Naive B cell (primary cell): ENCODE data around the gene RNU4-1. TPM values are rescaled to one million over a fixed set of nuclear protein-coding genes. Genes with fewer than 3 reads are reported as not detected.
"Not testable (repeated sequence)": the region's sequence is repeated elsewhere in the genome, so short reads cannot be mapped to it uniquely, and the experiment has no call there.

ENCODE experiments used
- ATAC-seq, 2 donors: fragments of 150-1000 bp; cut with Tn5 transposase; 2 replicates each; pipeline ENCODE4 v1.10.0; 2021; ENCODE audit warnings: low read depth in 2 of 2, mild to moderate bottlenecking in 2 of 2, moderate library complexity in 2 of 2
- DNase-seq: peaks from one replicate; pipeline ENCODE4 v3.0.0; 2022
- H3K27ac Mint-ChIP-seq, 6 donors: one replicate each; pipeline ENCODE4 v1.8.0; 2020 to 2022; ENCODE audit warnings: mild to moderate bottlenecking in 6 of 6, mixed read lengths in 6 of 6, moderate library complexity in 5 of 6, inconsistent platforms in 2 of 6
- H3K27me3 Mint-ChIP-seq, 3 donors: one replicate each; pipeline ENCODE4 v1.8.0; 2021 to 2022; ENCODE audit warnings: mixed read lengths in 3 of 3, mild to moderate bottlenecking in 1 of 3
- H3K36me3 Mint-ChIP-seq, 2 donors: one replicate each; pipeline ENCODE4 v1.8.0; 2020 to 2022; ENCODE audit warnings: mixed read lengths in 2 of 2, inconsistent platforms in 1 of 2, mild to moderate bottlenecking in 1 of 2
- H3K4me1 Mint-ChIP-seq, 3 donors: one replicate each; pipeline ENCODE4 v1.8.0; 2020 to 2022; ENCODE audit warnings: mixed read lengths in 3 of 3, inconsistent platforms in 1 of 3, mild to moderate bottlenecking in 1 of 3, moderate library complexity in 1 of 3
- H3K4me3 Mint-ChIP-seq, 8 donors: one replicate each; pipeline ENCODE4 v1.8.0; 2020 to 2022; ENCODE audit warnings: mild to moderate bottlenecking in 8 of 8, mixed read lengths in 8 of 8, moderate library complexity in 8 of 8, inconsistent platforms in 2 of 8
- H3K9me3 Mint-ChIP-seq, 7 donors: one replicate each; pipeline ENCODE4 v1.8.0; 2020 to 2022; ENCODE audit warnings: mixed read lengths in 7 of 7, mild to moderate bottlenecking in 5 of 7, inconsistent platforms in 2 of 7, moderate library complexity in 1 of 7
- polyA plus RNA-seq, 6 donors: library from polyadenylated mRNA; unstranded; fragments of 300-500 nt; fragmentation: Illumina TruSeq; gene quantifications; one replicate each; pipeline ENCODE4 v1.2.3, GENCODE V29; 2021; ENCODE audit warnings: low read depth in 6 of 6

Gene RNU4-1
- not detected for polyA plus RNA-seq

DNA sequence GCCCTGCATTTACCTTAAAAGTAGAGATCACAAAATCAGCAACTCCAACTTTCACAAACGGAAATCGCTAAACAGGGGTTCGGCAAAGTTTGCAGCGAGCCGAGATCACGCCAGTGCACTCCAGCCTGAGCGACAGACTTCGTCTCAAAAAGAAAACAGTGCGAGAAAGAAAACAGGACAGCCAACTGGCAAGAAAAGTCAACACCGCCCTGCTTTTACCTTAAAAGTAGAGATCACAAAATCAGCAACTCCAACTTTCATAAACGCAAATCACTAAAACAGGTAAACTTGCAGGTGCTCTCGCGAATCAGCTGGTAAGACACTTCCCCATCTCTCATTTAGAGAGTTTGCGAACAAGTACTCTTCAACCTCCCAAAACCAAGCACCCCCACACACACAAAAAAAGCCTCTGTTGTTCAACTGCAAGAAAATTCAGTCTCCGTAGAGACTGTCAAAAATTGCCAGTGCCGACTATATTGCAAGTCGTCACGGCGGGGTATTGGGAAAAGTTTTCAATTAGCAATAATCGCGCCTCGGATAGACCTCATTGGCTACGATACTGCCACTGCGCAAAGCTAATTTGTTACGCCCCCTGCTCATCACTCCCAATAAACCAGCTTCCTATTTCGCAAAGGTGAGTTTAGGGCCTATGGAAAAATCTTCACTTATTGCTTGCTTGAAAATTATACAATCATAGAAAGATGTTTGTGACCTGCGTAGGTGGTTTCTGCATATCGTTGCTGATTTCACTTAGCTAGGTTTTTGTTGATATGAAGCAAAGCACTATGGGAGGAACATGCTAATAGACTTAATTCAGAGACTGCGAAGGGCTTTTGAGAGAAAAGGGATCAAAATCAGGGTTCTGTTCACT, at the start of gene RNU4-1:
Gene RNU4-1 (minus strand): TSS at position 577 of the 871 bp plus-strand sequence.
- H3K9me3 Mint-ChIP-seq = no peaks in the 10 kb centered on the region
- peaks cover 0 to 5% (median 4%) of the 10 kb centered on the region in 3 donors for H3K4me1 Mint-ChIP-seq
- DNase-seq (peak; percentile 92), ATAC-seq (peak; percentile 54 to 60)
- no peaks in the 10 kb centered on the region for H3K27me3 Mint-ChIP-seq
- no peak within 1 kb of the TSS for H3K4me3 Mint-ChIP-seq
- peak within 1 kb of the TSS in 1 of 6 donors; percentile 36 for H3K27ac Mint-ChIP-seq
- no peaks in the 10 kb centered on the region for H3K36me3 Mint-ChIP-seq

DNA sequence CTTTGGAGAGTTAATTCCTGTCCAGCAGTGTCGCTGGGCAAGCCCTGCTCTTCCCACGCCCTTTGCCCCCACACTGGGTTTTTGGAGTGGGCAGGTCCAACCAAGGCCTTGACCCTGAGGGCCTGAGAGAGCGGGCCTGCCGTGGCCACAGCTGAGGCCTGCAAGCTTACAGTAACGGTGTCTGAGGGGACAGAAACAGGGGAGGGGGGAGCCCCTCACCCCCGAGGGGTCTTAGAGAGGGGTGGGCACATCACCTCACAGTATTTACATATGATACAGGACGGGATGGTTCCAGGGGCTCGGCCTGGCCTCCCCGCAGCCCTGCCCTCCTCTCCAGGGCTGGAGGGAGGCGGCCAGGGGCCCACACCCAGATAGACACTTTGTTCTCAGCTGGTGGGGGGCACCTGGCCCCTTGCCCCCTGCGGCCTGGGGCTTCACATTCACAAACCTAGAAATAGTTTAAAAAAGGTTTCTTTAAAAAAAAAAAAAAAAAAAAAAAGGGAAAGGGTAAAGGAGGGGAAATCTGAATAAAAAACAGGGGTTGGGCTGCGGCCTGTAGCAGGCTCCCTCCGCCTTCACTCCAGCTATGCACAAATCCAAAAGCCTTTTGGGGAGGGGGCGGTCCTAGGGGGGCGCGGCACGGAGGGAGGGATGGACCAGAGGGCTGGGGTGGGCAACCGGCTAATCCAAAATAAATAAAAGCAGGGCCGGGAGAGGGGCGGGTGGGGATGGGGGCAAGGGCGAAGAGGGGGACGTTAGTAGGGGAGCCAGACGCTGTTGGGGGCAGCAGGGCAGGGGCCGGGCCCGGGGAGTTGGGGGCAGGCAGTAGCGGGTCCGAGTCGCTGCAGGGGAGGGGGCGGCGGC, 49.4 kb upstream of the RNU4-1 start:
- H3K4me1 Mint-ChIP-seq = no peaks in the 10 kb centered on the region
- DNase-seq (no peak), ATAC-seq (no peak)
- peaks cover 4 to 40% (median 23%) of the 10 kb centered on the region in 3 donors for H3K27me3 Mint-ChIP-seq
- no peak overlapping the region for H3K27ac Mint-ChIP-seq
- H3K36me3 Mint-ChIP-seq = peaks cover 5 to 11% of the 10 kb centered on the region in 2 donors
- H3K4me3 Mint-ChIP-seq = no peak overlapping the region
- peaks cover 9 to 19% (median 14%) of the 10 kb centered on the region in 7 donors for H3K9me3 Mint-ChIP-seq

DNA sequence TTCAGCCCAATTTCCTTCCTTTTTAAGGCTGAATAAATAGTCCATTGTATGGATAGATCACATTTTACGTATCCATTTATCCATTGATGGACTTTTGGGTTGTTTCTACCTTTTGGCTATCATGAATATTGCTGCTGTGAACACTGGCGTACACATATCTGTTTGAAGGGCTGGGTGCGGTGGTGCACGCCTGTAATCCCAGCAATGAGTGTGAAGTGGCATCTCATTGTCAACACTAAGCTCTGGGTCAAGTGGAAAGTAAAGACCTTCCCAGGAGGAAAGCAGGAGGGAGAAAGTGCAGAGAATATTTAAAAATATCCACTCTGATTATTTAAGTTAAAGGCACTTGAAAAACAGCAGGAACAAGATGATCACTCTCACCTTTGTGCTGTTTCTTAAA, 46.2 kb upstream of the RNU4-1 start:
- Mint-ChIP-seq H3K4me3 (no peak overlapping the region), H3K27me3 (peaks cover 8 to 26% (median 8%) of the 10 kb centered on the region in 3 donors), H3K9me3 (peaks cover 9 to 40% (median 33%) of the 10 kb centered on the region in 7 donors), H3K27ac (peak overlapping the region in 1 of 6 donors; percentile 21), H3K4me1 (peaks cover 0 to 10% (median 0%) of the 10 kb centered on the region in 3 donors), H3K36me3 (peaks cover 5 to 14% of the 10 kb centered on the region in 2 donors)
- ATAC-seq (no peak), DNase-seq (no peak)

DNA sequence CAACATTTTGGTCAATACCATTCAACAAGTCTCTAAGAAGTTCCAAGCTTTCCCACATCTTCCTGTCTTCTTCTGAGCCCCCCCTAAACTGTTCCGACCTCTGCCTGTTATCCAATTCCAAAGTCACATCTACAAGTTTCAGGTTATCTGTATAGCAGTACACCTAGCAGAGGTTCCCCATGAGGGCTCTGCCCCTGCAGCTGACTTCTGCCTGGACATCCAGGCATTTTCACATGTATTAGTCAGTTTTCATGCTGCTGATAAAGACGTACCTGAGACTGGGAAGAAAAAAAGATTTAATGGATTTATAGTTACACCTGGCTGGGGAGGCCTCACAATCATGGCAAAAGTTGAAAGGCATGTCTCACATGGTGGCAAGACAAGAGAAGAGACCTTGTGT, 44.7 kb upstream of the RNU4-1 start:
- Mint-ChIP-seq H3K9me3 (peaks cover 9 to 40% (median 33%) of the 10 kb centered on the region in 7 donors), H3K36me3 (peaks cover 5 to 14% of the 10 kb centered on the region in 2 donors), H3K27ac (no peak overlapping the region), H3K4me1 (peaks cover 0 to 10% (median 0%) of the 10 kb centered on the region in 3 donors), H3K27me3 (peaks cover 8 to 12% (median 8%) of the 10 kb centered on the region in 3 donors), H3K4me3 (peak overlapping the region in 1 of 8 donors; percentile 0)
- no peak for DNase-seq
- ATAC-seq = no peak

DNA sequence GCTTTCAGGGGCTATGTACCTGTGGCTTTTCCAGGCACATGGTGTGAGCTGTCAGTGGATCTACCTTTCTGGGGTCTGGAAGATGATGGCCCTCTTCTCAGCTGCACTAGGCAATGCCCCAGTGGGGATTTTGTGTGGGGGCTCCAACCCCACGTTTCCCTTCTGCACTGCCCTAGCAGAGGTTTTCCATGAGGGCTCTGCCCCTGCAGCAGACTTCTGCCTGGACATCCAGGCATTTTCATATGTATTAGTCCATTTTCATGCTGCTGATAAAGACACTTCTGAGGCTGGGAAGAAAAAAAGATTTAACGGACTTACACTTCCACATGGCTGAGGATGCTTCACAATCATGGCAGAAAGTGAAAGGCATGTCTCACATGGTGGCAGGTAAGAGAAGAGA, 43.4 kb upstream of the RNU4-1 start:
- Mint-ChIP-seq H3K9me3 (peaks cover 9 to 40% (median 33%) of the 10 kb centered on the region in 7 donors), H3K36me3 (peaks cover 5 to 14% of the 10 kb centered on the region in 2 donors), H3K27me3 (peaks cover 2 to 25% (median 8%) of the 10 kb centered on the region in 3 donors), H3K4me1 (peaks cover 0 to 10% (median 0%) of the 10 kb centered on the region in 3 donors)
- not testable (repeated sequence) for H3K4me3 Mint-ChIP-seq, DNase-seq, ATAC-seq, H3K27ac Mint-ChIP-seq

DNA sequence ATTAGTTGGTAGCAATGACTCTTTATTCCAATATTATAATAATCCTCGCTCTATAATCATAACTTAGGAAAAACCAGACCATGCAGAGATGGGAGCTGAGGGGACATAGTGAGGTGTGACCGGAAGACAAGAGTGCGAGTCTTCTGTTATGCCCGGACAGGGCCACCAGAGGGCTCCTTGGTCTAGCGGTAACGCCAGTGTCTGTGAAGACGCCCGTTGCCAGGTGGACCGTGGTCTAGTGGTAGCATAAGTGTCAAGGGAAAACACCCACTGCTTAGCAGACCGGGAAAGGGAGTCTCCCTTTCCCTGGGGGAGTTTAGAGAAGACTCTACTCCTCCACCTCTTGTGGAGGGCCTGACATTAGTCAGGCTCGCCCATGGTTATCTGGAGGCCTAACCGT, 42.4 kb upstream of the RNU4-1 start:
- ATAC-seq = peak; percentile 48 to 54
- Mint-ChIP-seq H3K36me3 (peaks cover 5 to 14% of the 10 kb centered on the region in 2 donors), H3K9me3 (peaks cover 9 to 40% (median 33%) of the 10 kb centered on the region in 7 donors), H3K27me3 (peaks cover 0 to 31% (median 8%) of the 10 kb centered on the region in 3 donors), H3K4me3 (peak overlapping the region in 1 of 8 donors; percentile 35), H3K27ac (peak overlapping the region in 1 of 6 donors; percentile 92), H3K4me1 (peaks cover 0 to 10% (median 0%) of the 10 kb centered on the region in 3 donors)
- peak; percentile 22 for DNase-seq

DNA sequence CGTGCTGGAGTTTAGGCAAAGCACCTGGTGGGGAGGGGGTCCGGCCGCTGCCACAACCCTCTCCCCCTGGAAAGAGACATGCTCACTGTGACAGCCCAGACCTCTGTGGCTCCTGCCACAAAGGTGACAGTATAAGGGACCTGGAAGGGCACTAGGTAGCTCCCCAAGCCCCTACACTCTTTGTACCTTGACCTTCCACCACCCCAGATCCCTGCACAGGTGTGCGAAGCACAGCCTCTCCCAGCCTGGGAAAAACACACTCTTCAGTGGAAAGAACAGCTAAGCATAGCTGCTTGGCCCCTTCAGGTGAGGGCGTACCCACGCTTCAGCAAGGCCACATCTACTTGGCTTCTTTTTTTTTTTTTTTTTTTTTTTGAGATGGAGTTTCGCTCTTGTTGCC, 39.5 kb upstream of the RNU4-1 start:
- H3K36me3 Mint-ChIP-seq = peaks cover 1 to 4% of the 10 kb centered on the region in 2 donors
- no peak for DNase-seq
- ATAC-seq = no peak
- peaks cover 0 to 36% (median 5%) of the 10 kb centered on the region in 3 donors for H3K27me3 Mint-ChIP-seq
- no peak overlapping the region for H3K27ac Mint-ChIP-seq
- H3K9me3 Mint-ChIP-seq = peaks cover 2 to 26% (median 17%) of the 10 kb centered on the region in 7 donors
- H3K4me3 Mint-ChIP-seq = no peak overlapping the region
- peaks cover 0 to 10% (median 0%) of the 10 kb centered on the region in 3 donors for H3K4me1 Mint-ChIP-seq

DNA sequence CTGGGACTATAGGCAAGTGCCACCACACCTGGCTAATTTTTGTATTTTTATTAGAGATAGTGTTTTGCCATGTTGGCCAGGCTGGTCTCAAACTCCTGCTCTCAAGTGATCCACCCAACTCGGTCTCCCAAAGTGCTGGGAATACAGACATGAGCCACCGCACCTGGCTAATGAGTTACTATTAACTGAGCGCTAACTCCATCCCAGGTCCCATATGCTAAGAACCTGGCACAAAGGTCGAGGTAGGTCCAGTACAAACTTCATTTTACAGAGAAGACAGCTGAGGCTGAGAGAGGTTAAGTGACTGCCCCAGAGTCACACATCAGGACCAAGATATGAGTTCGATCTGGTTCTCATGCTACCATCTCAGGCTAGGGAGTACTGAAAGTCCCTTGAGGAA, 39.0 kb upstream of the RNU4-1 start:
- H3K27me3 Mint-ChIP-seq = peaks cover 0 to 37% (median 5%) of the 10 kb centered on the region in 3 donors
- no peak for ATAC-seq
- H3K36me3 Mint-ChIP-seq = no peaks in the 10 kb centered on the region
- H3K4me1 Mint-ChIP-seq = peaks cover 0 to 10% (median 0%) of the 10 kb centered on the region in 3 donors
- no peak for DNase-seq
- H3K4me3 Mint-ChIP-seq = no peak overlapping the region
- H3K9me3 Mint-ChIP-seq = peaks cover 0 to 22% (median 12%) of the 10 kb centered on the region in 7 donors
- H3K27ac Mint-ChIP-seq = no peak overlapping the region

DNA sequence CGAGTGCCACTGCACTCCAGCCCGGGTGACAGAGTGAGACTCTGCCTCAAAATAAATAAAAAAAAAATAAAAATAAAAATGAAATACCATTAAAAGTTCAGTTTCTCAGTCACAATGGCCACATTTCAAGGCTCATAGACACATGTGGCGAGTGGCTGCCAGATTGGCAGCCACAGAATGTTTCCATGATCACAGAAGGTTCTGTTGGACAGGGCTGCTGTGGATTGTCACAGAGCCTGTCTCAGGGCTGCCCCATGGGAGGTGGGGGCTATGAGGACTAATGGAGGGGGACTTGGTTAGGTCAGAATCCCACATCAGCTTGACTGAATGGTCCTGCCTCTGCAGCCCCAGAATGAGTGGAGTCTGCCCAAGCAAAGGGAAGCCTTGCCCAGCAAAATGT, 38.4 kb upstream of the RNU4-1 start:
- Mint-ChIP-seq H3K4me3 (no peak overlapping the region), H3K4me1 (peaks cover 0 to 11% (median 0%) of the 10 kb centered on the region in 3 donors), H3K27me3 (peaks cover 0 to 37% (median 5%) of the 10 kb centered on the region in 3 donors), H3K36me3 (no peaks in the 10 kb centered on the region), H3K9me3 (peaks cover 0 to 15% (median 8%) of the 10 kb centered on the region in 7 donors), H3K27ac (no peak overlapping the region)
- ATAC-seq (no peak), DNase-seq (no peak)

DNA sequence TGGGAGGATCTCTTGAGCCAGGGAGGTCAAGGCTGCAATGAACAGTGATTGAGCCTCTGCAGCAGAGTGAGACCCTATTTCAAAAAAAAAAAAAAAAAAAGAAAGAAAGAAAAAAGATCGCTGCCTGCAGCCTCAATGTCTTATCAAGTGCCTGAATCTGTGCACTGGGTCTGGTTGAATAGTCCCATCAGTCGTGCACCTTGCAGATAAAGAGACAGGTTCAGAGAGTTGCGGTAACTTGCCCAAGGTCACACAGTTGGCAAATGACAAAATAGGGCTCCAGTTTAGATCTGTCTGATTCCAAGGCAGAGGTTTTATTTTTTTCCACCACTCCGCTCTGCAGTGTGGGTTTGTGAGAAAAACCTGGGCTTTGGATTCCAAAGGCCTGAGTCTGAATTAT, 35.2 kb upstream of the RNU4-1 start:
- Mint-ChIP-seq H3K4me3 (peak overlapping the region in 1 of 8 donors; percentile 29), H3K27ac (no peak overlapping the region)
- no peak for ATAC-seq

DNA sequence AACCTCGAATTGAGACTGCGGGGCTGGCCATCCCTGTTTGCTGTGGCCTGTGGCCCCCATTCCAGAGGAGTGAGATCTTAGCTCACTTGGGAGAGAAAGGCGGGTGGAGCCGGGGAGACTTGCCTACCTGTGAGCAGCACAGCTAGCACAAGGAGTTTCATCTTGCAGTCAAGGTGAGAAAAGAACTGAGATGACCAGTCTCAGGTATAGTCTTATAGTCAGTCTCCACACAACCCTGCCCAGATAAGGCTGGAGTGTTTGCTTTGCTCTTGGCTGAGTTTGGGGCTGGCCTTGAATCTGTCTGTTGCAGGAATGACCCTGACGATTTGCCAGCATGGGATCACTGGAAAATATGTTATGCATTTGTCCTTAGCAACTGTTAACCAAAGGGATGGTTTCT, 34.6 kb upstream of the RNU4-1 start, which contains the start of gene PLA2G1B:
Gene PLA2G1B (minus strand): TSS at position 187 of the 400 bp plus-strand sequence. CDS start 26 bp downstream, at position 161.
- Mint-ChIP-seq H3K27ac (peak within 1 kb of the TSS in 1 of 6 donors; percentile 12), H3K4me1 (peaks cover 0 to 10% (median 7%) of the 10 kb centered on the region in 3 donors), H3K4me3 (peak within 1 kb of the TSS in 2 of 8 donors; percentile 29 to 44), H3K9me3 (no peaks in the 10 kb centered on the region), H3K36me3 (no peaks in the 10 kb centered on the region), H3K27me3 (peaks cover 0 to 40% (median 0%) of the 10 kb centered on the region in 3 donors)
- ATAC-seq = no peak
- no peak for DNase-seq

More for the DNA sequence above, 35.2 kb upstream of the RNU4-1 start:
- no peak for DNase-seq
- Mint-ChIP-seq H3K27me3 (peaks cover 0 to 40% (median 0%) of the 10 kb centered on the region in 3 donors), H3K36me3 (no peaks in the 10 kb centered on the region), H3K9me3 (no peaks in the 10 kb centered on the region), H3K4me1 (peaks cover 0 to 10% (median 7%) of the 10 kb centered on the region in 3 donors)

DNA sequence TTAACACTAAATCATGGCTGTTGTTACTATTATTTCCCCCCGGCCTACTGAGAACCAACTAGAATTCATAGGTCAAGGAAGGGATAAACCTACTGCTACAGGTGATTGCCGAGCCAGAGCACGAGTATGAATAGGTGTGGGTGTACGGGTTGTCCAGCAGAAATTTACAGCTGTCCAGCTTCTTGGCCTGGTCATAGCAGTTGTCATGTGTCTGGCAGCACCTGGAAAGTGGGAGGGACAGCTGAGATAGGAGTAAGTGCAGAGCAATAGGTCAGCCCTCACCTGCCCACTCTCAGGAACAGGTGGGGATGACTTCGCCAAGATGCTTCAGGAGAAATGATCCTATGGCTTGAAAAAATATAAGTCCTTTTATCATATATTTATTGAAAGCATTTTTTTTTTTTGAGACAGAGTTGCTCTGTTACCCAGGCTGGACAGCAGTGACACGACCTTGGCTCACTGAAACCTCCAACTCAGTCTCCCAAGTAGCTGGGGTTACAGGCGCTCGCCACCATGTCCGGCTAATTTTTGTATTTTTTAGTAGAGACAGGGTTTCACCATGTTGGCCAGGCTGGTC, 31.9 kb upstream of the RNU4-1 start:
- Mint-ChIP-seq H3K4me1 (peaks cover 0 to 10% (median 7%) of the 10 kb centered on the region in 3 donors), H3K9me3 (no peaks in the 10 kb centered on the region), H3K27me3 (peaks cover 0 to 38% (median 8%) of the 10 kb centered on the region in 3 donors), H3K36me3 (no peaks in the 10 kb centered on the region), H3K27ac (peak overlapping the region in 2 of 6 donors; percentile 38 to 83), H3K4me3 (peak overlapping the region in 6 of 8 donors; percentile 9 to 97 (median 91))
- no peak for ATAC-seq
- DNase-seq = no peak
